ENCODE measurements around the gene SVOP. TPM values are rescaled to one million over a fixed set of nuclear protein-coding genes. Genes with fewer than 3 reads are reported as not detected.

SVOP gene
- total and polyA plus RNA-seq, 4 donors, result 0.10 TPM; not detected in 3

GRCh38 chr12:108947097-108947496, 73.8 kb downstream of the SVOP start:
- Histone ChIP-seq H3K9me3 (ENCODE audit: control insufficient read depth in 4 of 4, low read length in 3 of 4) (peaks cover 0 to 2% (median under 1%) of the 10 kb centered on the region in 4 donors), H3K4me1 (ENCODE audit: control insufficient read depth in 4 of 4, insufficient read depth in 4 of 4, low read length in 3 of 4) (peaks cover 0 to 3% (median 3%) of the 10 kb centered on the region in 4 donors), H3K27ac (ENCODE audit: low read depth in 1 of 2, low read length in 2 of 2) (no peak overlapping the region), H3K9ac (ENCODE audit: low read depth in 1 of 2, low read length in 2 of 2) (no peak overlapping the region), H3K27me3 (ENCODE audit: control insufficient read depth in 4 of 4, insufficient read depth in 4 of 4, low read length in 3 of 4) (no peaks in the 10 kb centered on the region), H3K4me3 (ENCODE audit: low read depth in 1 of 3, low read length in 3 of 3) (no peak overlapping the region), H3K36me3 (ENCODE audit: control insufficient read depth in 4 of 4, insufficient read depth in 3 of 4, low read depth in 1 of 4, low read length in 3 of 4) (no peaks in the 10 kb centered on the region)
- 56% methylated on average over 1 of the region's 1 CpG for WGBS
- DNase-seq (ENCODE audit: low spot score), result no peak
- no peak for TF ChIP-seq JUND (IDR thresholded peaks at IDR 0.05)
- TF ChIP-seq HNF4G (IDR thresholded peaks at IDR 0.05), result no peak
- TF ChIP-seq SP1 (IDR thresholded peaks at IDR 0.05), result no peak

DNA sequence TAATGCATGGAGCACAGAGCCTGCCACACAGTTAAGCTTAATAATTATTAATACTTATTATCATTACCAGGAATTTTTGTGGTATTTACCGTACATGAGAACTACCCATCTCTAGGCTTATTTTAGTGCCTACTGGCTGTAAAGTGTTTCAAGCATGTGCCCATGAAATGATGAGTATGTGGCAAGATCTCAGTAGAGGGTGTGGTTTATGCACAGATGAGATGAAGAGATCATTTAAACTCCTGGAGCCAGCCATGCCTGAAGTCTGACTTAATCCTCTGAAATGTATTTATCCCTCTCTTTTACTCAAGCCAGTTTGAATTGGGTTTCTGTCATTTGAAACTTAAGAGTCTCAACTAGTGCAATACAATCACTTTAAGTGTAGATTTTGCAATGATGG, 80.7 kb downstream of the SVOP start:
- DNase-seq (ENCODE audit: low spot score), result no peak
- no peak overlapping the region for H3K27ac ChIP-seq (ENCODE audit: low read depth in 1 of 2, low read length in 2 of 2)
- no peak overlapping the region for H3K9ac ChIP-seq (ENCODE audit: low read depth in 1 of 2, low read length in 2 of 2)
- no peaks in the 10 kb centered on the region for H3K4me1 ChIP-seq (ENCODE audit: control insufficient read depth in 4 of 4, insufficient read depth in 4 of 4, low read length in 3 of 4)
- TF ChIP-seq EGR1 (IDR thresholded peaks at IDR 0.05; ENCODE audit: low read depth in 2 of 2) (no peak), HNF4G (IDR thresholded peaks at IDR 0.05) (no peak), HNF4A (conservative IDR thresholded peaks at IDR 0.05) (no peak), SP1 (IDR thresholded peaks at IDR 0.05) (no peak), RAD21 (IDR thresholded peaks at IDR 0.05) (no peak), GABPA (IDR thresholded peaks at IDR 0.05 in 1 of 2, conservative IDR thresholded peaks at IDR 0.05 in 1 of 2) (no peak), YY1 (IDR thresholded peaks at IDR 0.05) (no peak), FOXA1 (IDR thresholded peaks at IDR 0.05) (no peak), ZBTB33 (IDR thresholded peaks at IDR 0.05) (no peak)
- TF ChIP-seq, protein P1, sequence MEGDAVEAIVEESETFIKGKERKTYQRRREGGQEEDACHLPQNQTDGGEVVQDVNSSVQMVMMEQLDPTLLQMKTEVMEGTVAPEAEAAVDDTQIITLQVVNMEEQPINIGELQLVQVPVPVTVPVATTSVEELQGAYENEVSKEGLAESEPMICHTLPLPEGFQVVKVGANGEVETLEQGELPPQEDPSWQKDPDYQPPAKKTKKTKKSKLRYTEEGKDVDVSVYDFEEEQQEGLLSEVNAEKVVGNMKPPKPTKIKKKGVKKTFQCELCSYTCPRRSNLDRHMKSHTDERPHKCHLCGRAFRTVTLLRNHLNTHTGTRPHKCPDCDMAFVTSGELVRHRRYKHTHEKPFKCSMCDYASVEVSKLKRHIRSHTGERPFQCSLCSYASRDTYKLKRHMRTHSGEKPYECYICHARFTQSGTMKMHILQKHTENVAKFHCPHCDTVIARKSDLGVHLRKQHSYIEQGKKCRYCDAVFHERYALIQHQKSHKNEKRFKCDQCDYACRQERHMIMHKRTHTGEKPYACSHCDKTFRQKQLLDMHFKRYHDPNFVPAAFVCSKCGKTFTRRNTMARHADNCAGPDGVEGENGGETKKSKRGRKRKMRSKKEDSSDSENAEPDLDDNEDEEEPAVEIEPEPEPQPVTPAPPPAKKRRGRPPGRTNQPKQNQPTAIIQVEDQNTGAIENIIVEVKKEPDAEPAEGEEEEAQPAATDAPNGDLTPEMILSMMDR (IDR thresholded peaks at IDR 0.05; ENCODE audit: low read depth, low read length, missing input control), result no peak
- TF ChIP-seq, protein P2, sequence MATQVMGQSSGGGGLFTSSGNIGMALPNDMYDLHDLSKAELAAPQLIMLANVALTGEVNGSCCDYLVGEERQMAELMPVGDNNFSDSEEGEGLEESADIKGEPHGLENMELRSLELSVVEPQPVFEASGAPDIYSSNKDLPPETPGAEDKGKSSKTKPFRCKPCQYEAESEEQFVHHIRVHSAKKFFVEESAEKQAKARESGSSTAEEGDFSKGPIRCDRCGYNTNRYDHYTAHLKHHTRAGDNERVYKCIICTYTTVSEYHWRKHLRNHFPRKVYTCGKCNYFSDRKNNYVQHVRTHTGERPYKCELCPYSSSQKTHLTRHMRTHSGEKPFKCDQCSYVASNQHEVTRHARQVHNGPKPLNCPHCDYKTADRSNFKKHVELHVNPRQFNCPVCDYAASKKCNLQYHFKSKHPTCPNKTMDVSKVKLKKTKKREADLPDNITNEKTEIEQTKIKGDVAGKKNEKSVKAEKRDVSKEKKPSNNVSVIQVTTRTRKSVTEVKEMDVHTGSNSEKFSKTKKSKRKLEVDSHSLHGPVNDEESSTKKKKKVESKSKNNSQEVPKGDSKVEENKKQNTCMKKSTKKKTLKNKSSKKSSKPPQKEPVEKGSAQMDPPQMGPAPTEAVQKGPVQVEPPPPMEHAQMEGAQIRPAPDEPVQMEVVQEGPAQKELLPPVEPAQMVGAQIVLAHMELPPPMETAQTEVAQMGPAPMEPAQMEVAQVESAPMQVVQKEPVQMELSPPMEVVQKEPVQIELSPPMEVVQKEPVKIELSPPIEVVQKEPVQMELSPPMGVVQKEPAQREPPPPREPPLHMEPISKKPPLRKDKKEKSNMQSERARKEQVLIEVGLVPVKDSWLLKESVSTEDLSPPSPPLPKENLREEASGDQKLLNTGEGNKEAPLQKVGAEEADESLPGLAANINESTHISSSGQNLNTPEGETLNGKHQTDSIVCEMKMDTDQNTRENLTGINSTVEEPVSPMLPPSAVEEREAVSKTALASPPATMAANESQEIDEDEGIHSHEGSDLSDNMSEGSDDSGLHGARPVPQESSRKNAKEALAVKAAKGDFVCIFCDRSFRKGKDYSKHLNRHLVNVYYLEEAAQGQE (IDR thresholded peaks at IDR 0.05), result no peak
- TF ChIP-seq, protein P3, sequence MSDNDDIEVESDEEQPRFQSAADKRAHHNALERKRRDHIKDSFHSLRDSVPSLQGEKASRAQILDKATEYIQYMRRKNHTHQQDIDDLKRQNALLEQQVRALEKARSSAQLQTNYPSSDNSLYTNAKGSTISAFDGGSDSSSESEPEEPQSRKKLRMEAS (IDR thresholded peaks at IDR 0.05), result no peak
- H3K4me3 ChIP-seq (ENCODE audit: low read depth in 1 of 3, low read length in 3 of 3), result no peak overlapping the region
- 6% methylated on average over 1 of the region's 1 CpG for WGBS
- no peaks in the 10 kb centered on the region for H3K9me3 ChIP-seq (ENCODE audit: control insufficient read depth in 4 of 4, low read length in 3 of 4)
- H3K27me3 ChIP-seq (ENCODE audit: control insufficient read depth in 4 of 4, insufficient read depth in 4 of 4, low read length in 3 of 4), result no peaks in the 10 kb centered on the region
- H3K36me3 ChIP-seq (ENCODE audit: control insufficient read depth in 4 of 4, insufficient read depth in 3 of 4, low read depth in 1 of 4, low read length in 3 of 4), result no peaks in the 10 kb centered on the region
